Kidney epithelial cell (primary cell): ENCODE results near the gene LMOD2. TPM values are rescaled to one million over a fixed set of nuclear protein-coding genes. Genes with fewer than 3 reads are reported as not detected.

ENCODE experiments used
- DNase-seq: peaks from one replicate; pipeline ENCODE4 v3.0.0-alpha.2; 2010; ENCODE audit warnings: low read depth
- H3K27me3 ChIP-seq: 2 replicates; pipeline ENCODE4 v1.6.0; 2011; ENCODE audit warnings: low read length; ENCODE audit not compliant: control insufficient read depth, insufficient read depth
- H3K36me3 ChIP-seq: 2 replicates; pipeline ENCODE4 v1.5.1; 2011; ENCODE audit warnings: low read length; ENCODE audit not compliant: control insufficient read depth, insufficient read depth
- H3K4me3 ChIP-seq: 2 replicates; pipeline ENCODE4 v1.5.1; 2011; ENCODE audit warnings: low read depth, mild to moderate bottlenecking, control low read depth, low read length
- CTCF ChIP-seq: IDR thresholded peaks from 2 replicates; pipeline ENCODE4 v1.5.1; 2011; ENCODE audit warnings: mild to moderate bottlenecking, moderate library complexity, low read length, control low read depth, inconsistent platforms; ENCODE audit not compliant: insufficient read depth, poor library complexity, severe bottlenecking
- total RNA-seq: library from RNA; depleted of rRNA; stranded (reverse); fragments of >200 nt; gene quantifications from 2 replicates; pipeline ENCODE4 v1.2.3, GENCODE V29; 2015

LMOD2 gene
- not detected in 2 replicates for total RNA-seq

- no peaks in the 10 kb centered on the region for H3K36me3 ChIP-seq
- H3K27me3 ChIP-seq, result no peaks in the 10 kb centered on the region
- no peak for DNase-seq
- H3K4me3 ChIP-seq, result no peak within 1 kb of the TSS
- TF ChIP-seq CTCF, result no peak
These were observed at the start of gene LMOD2 for GRCh38 chr7:123655614-123656013. LMOD2 (plus strand) TSS chr7:123655866; CDS start chr7:123655964, 98 bp downstream.

GRCh38 chr7:123607423-123607975 is 48.2 kb upstream of the LMOD2 start:
- DNase-seq, result no peak
- Histone ChIP-seq H3K27me3 (no peaks in the 10 kb centered on the region), H3K4me3 (no peak overlapping the region), H3K36me3 (no peaks in the 10 kb centered on the region)
- TF ChIP-seq CTCF, result no peak

GRCh38 chr7:123608991-123609882 is 46.4 kb upstream of the LMOD2 start:
- H3K4me3 ChIP-seq, result no peak overlapping the region
- DNase-seq, result no peak
- H3K27me3 ChIP-seq, result no peaks in the 10 kb centered on the region
- no peaks in the 10 kb centered on the region for H3K36me3 ChIP-seq
- no peak for TF ChIP-seq CTCF

- TF ChIP-seq CTCF, result no peak
- Histone ChIP-seq H3K27me3 (no peaks in the 10 kb centered on the region), H3K4me3 (no peak overlapping the region), H3K36me3 (no peaks in the 10 kb centered on the region)
- DNase-seq, result no peak
These were observed 45.8 kb upstream of the LMOD2 start for GRCh38 chr7:123609883-123610239.

- no peak for DNase-seq
- TF ChIP-seq CTCF, result no peak
These were observed 43.6 kb upstream of the LMOD2 start for GRCh38 chr7:123612024-123612423.

GRCh38 chr7:123615344-123615743 is 40.3 kb upstream of the LMOD2 start:
- no peak for TF ChIP-seq CTCF
- no peak overlapping the region for H3K4me3 ChIP-seq
- DNase-seq, result no peak
- H3K27me3 ChIP-seq, result no peaks in the 10 kb centered on the region
- H3K36me3 ChIP-seq, result no peaks in the 10 kb centered on the region

More at GRCh38 chr7:123612024-123612423, 43.6 kb upstream of the LMOD2 start:
- Histone ChIP-seq H3K4me3 (no peak overlapping the region), H3K27me3 (no peaks in the 10 kb centered on the region), H3K36me3 (no peaks in the 10 kb centered on the region)
